GM19351 (cell line): ENCODE results near the gene INIP.
"Not testable (repeated sequence)": the region's sequence is repeated elsewhere in the genome, so short reads cannot be mapped to it uniquely, and the experiment has no call there.

ENCODE experiments used
- ATAC-seq: cut with Tn5 transposase; IDR thresholded peaks from one replicate; pipeline ENCODE4 v1.9.1; 2021; ENCODE audit warnings: mild to moderate bottlenecking, moderate library complexity; ENCODE audit not compliant: unreplicated experiment

The INIP gene

DNA sequence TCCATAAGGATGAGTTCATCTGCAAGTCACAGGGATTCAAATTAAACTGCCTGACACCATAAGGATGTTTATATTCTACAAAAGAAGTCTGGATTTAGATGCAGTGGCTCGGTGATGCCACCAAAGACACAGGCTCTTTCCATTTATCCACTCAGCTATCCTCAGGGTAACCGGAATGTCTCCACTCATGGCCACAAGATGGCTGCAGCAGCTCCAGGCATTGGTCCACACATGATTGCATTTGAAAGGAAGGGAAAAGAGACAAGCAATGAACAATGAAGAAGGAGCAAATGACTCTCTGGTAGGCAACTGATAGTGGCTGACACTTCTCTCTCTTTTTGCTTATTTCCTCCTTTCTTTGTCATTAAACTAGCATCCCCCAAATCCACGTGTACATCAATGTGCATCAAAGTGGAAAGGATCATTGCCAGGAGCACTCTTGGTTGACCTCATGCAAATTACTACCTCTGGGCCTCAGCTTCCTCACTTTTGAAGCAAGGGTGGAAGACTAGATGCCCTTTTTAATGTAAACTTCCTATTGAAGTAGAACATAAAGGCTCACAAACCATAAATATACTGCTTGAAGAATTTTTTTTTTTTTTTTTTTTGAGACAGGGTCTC is 25.4 kb upstream of the INIP start:
- no peak for ATAC-seq

DNA sequence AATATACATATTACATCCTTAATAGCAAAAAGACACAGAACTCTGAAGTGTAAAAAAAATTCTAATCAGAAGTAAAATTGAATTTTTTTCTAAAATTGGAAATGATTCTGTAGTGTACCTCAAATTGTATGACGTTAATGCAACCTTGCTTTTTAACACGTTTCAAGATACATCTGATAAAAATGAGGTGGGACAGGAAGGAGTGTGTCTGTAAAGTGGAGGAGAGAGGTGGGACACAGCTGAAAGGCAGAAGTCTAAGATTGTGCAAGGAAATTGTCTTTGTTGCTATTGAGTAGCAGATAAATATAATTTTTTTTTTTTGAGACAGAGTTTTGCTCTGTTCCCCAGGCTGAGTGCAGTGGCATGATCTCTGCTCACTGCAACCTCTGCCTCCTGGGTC is 17.0 kb upstream of the INIP start:
- no peak for ATAC-seq

DNA sequence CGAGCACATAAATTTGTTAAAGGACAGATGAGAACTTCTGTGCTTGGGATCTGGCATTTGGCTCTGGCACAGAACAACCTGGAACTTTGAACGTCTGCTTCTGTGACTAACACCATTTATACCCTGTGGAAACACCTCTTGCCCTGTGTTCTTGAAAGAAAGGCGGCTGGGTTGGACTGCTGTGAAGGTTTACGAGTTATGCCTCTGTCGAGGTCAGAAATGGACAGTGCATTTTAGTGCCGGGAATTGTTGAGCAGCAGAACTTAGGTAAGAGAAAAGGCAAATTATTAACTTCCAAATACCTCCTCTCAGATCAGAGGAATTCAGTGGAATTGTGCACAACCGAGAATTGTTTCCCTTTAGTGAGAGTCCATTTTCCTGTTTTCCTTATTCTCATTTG is 14.1 kb upstream of the INIP start:
- ATAC-seq: no peak

DNA sequence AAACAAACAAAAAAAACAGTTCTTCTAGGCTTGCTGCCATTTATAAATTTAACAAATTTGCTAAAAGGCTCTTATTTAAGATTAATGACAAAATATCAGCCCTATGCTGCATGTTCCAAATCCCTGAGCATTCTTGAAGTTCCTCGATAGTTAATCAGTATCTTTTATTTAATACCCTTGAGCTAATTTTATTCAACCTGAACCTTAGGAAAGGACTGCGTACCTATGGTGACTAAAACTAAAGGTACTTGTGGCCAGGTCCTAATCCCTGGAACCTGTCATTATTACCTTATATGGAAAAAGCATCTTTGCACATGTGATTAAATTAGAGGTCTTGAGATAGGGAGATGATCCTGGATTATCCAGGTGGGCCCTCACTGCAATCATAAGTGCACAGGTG is 10.5 kb upstream of the INIP start:
- ATAC-seq: no peak

DNA sequence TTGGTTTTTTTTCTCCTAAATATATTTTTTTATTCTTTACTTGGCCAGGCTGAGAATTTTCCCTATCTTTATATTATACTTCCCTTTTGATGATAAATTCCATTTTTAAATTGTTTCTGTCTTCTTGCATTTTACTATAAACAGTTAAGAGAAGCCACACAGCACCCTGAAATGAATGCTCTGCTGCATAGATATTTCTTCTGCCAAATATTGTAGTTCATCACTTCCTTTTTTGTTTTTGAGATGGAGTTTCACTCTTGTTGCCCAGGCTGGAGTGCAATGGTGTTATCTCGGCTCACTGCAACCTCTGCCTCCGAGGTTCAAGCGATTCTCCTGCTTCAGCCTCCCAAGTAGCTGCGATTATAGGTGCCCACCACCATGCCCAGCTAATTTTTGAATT is 8.5 kb upstream of the INIP start:
- peak; percentile 66 for ATAC-seq

DNA sequence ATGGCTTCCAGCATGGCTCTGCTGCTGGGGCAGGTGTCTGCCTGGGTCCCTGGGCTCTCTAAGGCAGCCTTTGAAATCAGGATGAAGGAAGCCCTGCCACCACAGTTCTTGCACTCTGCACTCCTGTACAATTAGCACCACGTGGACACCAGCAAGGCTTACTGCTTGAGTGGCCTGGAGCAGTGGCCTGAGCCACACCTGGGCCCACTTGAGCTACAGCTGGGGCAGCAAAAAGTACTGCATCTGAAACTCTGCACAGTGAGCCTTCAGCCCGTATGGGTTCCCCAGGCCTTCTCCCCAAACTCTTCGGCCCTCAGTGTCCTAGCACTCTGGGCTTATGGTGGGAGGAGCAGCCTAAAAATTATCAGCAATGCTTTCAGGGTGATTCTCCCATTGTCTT is 8.0 kb upstream of the INIP start:
- ATAC-seq: peak; percentile 58

DNA sequence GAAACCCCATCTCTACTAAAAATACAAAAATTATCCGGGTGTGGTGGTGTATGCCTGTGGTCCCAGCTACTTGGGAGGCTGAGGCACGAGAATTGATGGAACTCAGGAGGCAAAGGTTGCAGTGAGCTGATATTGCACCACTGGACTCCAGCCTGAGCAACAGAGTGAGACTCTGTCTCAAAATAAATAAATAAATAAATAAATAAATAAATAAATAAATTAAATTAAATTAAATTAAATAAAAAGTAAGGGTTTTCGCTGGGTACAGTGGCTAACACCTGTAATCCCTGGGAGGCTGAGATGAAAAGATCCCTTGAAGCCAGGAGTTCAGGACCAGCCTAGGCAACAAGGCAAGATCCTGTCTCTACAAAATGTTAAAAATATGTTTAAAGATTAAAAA is 4.8 kb upstream of the INIP start:
- not testable (repeated sequence) for ATAC-seq

DNA sequence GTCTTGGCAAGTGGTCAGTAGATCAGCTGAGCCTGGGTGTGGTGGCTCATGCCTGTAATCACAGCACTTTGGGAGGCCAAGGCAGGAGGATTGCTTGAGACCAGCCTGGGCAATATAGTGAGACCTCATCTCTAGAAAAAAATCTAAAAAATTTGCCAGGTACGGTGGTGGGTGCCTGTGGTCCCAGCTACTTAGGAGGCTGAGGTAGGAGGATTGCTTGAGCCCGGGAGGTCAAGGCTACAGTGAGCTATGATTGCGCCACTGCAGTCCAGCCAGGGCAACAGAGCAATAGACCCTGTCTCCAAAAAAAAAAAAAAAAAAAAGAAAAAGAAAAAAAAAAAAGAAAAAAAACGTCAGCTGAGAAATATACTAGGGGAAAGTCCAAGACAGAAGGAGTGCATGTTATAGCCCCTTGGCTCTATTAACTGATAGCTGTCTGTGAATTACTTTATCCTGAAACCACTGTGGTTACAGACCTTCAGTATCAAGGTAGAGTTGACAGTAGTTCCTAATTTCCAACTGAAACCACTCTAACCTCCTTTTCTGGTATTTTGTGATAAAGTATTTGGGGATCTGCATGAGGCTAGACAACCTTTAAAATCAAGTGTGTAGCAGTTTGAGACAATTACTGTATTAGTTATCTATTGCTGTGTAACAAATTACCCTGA is 2.3 kb upstream of the INIP start:
- no peak for ATAC-seq

DNA sequence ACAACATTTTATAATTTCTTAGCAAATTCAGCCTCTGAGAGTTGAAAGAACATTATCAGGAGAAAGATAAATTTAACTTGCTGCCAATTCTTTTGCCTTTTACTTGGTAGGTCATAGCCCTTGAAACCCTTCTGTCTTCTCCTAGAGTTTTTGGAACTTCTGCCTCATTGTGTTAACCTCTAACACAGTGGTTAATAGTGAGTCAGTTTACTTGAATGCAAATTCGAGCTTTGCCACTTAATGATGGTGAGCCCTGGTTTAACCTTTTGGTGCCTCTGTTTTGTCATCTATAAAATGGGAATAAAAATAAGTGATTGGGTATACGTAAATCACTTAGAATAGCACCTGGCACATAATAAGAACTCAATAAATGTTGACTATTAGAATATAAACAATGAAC is 1.8 kb upstream of the INIP start:
- no peak for ATAC-seq

DNA sequence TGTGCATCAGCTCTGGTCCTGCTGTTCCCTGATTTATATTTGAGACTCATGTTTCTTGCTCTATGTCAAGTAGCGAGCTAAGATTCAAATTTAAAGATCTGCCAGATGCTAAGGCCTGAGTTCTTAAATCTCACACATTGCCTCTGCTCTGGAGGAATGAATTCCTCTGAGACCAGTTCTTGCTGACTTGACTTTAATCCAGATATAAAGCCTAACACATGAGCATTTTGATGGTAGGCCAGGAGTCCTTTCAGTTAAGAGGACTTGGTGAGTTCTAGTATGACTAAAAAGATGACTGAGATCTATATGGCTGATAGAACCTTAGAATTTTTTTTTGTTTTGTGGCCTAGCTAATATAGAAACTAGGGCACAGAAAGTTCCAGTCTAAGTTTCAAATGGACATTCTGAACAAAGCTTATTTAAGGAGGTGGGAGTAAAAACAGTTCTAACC is 1.3 kb upstream of the INIP start:
- ATAC-seq: peak; percentile 29

DNA sequence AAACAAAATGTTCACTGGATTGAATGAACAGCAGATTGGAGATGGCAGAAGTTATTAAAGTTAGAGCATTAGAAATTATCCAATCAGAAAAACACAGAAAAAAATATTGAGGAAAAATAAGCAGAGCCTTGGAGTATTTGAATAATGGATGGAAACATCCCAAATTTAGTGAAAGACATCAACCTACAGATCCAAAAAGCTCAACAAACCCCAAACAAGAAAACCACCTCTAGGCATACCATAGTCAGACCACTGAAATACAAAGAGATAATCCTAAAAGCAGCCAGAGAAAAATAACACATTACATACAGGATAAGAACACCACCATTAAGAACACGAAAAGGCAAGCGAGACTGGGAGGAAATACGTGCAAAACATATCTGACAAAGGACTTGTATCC is 5.2 kb downstream of the INIP start:
- no peak for ATAC-seq

DNA sequence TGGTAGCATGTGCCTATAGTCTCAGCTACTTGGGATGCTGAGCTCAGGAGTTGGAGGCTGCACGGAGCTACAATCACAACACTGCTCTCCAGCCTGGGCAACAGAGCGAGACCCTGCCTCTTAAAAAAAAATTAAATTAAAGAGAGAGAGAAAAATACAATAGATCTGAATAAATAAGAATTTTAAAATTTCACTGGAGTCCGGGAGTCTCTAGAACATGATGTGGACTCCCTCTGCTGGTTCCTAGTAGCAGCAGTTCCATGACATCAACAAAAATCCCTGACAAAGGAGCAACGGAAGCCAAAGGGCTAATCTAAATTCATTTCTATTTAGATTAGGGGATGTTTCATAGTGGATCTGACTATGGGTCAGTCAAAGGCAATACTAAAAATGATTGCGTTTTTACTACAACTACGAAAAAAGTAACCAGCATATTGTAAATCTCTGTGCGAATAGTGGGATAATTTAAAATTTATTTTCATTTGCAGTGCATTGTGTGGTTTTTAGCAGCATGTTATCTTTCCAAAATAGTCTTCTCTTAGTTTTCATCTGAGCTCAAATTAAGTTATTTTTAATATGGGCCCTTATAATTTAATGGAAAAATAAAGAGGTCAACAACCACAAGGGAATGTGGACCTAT is 6.7 kb downstream of the INIP start:
- ATAC-seq: no peak

DNA sequence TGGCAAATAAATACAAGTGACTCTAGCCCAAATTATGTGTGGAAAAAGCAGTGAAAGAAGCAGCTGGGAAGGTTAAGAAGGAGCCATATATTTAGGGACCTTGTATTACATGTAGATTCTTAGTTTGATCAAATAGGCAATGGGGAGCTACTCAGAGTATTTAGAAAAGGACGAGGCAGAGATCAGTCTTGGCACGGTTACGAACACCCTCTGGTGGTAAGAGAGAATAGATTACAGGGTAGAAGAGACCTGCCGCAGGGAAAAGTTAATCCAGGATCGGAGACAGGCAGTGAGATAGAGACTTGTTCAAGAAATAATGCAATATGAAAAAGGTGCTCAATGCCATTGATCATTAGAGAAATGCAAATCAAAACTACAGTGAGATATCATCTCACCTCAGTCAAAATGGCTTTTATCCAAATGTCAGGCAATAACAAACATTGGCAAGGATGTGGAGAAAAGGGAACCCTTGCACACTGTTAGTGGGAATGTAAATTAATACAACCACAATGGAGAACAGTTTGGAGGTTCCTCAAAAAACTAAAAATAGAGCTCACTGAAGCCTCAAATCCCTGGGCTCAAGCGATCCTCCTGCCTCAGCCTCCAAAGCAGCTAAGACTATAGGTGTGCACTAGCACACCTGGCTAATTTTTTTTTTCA is 12.0 kb downstream of the INIP start:
- ATAC-seq: no peak

DNA sequence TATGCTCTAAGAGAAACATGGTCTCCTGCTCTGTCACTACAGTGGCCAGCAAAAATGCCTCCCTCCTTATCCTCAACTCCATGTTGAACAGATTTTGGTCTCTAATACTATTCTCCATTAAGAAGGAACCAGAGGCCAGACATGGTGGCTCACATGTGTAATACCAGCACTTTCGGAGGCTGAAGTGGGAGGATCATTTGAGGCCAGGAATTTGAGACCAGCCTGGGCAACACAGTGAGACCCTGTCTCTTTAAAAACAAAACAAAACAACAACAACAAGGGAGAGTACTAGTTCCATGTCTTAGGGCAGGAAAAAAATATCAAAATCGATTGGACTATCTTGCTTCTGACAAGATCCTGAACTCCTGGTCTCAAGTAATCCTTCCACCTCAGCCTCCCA is 14.6 kb downstream of the INIP start:
- ATAC-seq: no peak

DNA sequence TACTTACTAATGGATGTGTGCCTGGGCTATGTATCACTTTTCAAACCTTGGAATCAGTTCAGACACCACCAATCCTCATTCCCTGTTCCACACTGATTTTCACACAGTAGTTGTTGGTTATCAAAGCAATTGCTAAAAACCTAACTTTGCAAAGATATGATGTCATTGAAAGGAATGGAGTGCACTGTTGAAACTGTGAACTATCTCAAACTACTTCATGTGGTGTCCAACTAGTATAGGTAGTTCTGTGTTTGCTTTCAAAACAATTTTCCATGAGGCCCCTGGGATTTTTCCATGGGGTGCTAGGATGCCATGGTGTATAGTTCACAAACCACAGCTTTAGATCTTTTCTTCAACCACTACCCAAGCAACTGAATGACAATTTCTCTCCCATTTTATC is 17.8 kb downstream of the INIP start:
- ATAC-seq: no peak

DNA sequence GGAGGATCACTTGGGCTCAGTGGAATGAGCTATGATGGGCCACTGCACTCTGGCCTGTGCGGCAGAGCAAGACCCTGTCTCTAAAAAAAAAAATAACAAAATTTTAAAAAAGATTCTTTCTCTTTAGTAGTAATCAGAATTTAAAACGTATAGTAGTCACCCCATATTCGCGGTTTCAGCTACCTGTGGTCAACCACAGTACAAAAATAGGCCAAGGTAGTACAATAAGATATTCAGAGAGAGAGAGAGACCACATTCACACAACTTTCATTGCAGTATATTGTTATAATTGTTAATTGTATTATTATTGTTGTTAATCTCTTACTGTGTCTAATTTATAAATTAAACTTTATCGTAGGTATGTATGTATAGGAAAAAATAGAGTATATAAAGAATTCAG is 18.7 kb downstream of the INIP start:
- ATAC-seq: peak; percentile 94

DNA sequence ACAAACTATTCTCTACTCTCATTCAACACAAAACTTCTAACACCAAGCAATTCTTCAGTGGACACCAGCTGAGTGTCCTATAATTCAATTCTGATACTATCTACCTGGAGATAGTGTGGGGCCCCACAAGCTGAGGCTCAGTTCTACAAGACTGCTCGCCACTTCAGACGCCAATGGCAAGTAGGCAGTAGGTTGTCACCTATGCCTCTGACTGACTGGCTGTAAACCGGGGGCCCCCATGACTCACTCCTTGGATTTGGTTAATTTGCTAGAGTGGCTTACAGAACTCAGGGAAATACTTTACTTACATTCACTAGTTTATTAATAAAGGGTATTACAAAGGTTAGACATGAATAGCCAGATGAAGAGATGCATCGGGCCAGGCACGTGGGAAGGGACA is 21.5 kb downstream of the INIP start:
- no peak for ATAC-seq

DNA sequence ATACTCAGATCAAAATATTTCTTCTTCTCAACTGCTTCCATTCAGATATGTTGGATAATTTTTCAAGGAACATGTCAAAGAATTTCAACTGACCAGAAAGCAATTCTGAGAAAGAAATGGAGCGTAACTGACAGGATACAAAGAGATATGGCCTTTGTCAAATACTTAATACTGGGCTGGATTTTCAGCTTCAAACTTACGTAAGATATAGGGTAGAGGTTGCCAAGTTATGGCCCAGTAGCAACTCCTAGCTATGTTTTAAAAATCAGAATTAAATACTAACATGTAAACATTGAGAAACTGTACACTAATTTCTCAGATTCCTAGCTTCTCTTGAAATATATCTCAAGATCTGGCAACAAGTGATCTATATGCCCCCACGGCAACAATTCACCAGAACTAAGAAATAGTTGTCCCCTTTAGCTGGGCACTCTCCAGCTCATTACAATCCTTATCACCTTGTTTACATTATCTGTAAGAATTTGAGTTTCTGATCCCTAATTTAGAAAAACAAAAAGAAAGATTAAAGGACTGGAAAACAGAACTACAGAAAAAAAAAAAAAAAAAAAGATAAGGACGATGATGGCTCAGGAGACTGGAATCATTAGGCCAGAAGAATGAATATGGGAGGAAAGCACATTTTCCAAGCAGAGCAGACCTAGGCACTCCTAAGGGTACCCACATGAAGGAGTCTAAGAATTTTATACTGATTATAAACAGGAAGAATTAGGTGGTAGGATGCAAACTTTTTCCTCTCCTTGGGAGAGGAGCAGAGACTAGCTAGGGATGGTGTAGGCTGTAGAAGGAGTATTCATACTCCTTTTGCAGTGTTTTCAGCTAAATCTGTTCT is 23.0 kb downstream of the INIP start:
- ATAC-seq: no peak

DNA sequence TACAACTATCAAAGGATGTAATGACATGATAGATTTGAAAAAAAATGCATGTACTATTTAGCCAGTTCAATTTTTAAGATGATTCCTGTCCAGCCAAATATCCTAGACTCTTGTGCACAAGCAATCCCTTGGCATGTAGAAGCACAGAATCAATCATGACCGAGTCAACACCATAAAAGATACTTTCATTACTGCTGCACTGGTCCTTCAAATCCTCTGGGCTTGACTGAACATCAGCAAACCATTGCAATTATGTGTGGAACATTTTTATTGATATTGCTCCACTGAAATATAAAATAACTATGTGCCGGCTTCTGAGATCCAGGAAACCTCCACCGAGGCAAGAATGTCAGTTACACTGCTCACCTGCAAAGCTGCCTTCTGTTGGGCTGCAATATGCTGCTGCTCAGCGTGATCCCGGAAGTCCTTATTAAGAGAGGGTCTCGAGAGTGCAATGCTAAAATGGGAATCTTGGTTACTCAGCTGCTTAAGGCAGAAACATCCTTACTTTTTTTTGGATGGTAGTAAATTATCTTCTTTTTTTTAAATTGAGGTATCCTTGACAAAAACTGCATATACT is 28.7 kb downstream of the INIP start:
- ATAC-seq: no peak

DNA sequence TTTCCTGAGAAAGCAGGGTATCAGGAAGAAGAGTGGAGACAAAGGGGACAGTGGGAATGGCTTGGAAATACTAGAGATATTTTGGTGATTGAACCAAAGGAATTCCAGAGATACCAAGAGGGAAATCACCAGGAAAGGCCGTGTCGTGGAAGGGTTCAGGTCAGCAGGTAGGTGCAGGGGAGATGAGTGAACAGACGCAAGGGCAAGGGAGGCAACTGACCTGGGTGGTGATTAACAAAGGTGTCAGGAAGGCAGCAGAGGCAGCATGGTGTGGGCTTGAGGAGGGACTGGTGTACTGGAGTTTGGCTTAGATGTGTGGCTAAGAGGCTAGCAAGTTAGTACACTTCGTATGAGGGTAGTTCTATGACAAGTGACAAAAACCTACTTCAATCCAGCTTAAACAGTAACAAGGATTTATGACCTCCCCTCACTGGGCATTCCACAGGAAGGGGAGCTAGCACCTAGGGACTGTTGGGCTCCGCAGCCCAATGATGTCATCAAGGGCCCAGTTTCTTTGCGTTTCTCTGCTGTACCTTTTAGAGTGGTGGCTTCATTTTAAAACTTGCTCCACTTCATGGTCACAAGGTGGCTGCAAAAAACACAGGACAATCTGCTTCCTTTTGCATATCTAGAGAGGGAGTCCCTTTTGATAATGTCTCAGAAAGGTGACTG is 37.0 kb downstream of the INIP start:
- no peak for ATAC-seq
